BE2C (cell line): ENCODE results near the gene NETO1. TPM values are rescaled to one million over a fixed set of nuclear protein-coding genes. Genes with fewer than 3 reads are reported as not detected.

Source experiments
- DNase-seq: peaks from one replicate; pipeline ENCODE4 v3.0.0-alpha.2; 2020
- H3K27me3 ChIP-seq: fragments of 250-450 bp; sonication (Bioruptor Pico); 2 replicates; pipeline ENCODE4 v1.5.1; 2020; ENCODE audit warnings: mild to moderate bottlenecking
- H3K36me3 ChIP-seq: fragments of 250-450 bp; sonication (Bioruptor Pico); 2 replicates; pipeline ENCODE4 v1.5.1; 2020; ENCODE audit warnings: mild to moderate bottlenecking
- H3K4me1 ChIP-seq: fragments of 250-450 bp; sonication (Bioruptor Pico); 2 replicates; pipeline ENCODE4 v1.5.1; 2020
- H3K4me3 ChIP-seq: 2 replicates; pipeline ENCODE4 v1.5.1; 2011; ENCODE audit warnings: low read depth, low read length
- H3K9me3 ChIP-seq: fragments of 250-450 bp; sonication (Bioruptor Pico); 2 replicates; pipeline ENCODE4 v1.5.1; 2020
- CTCF ChIP-seq: IDR thresholded peaks from 2 replicates; pipeline ENCODE4 v1.5.1; 2012; ENCODE audit warnings: mild to moderate bottlenecking, low read depth, low read length
- polyA plus RNA-seq: library from polyadenylated mRNA; unstranded; fragments of >200 nt; gene quantifications from one replicate; pipeline ENCODE4 v1.2.1, GENCODE V29; 2012; ENCODE audit warnings: low read depth, missing spikeins; ENCODE audit not compliant: insufficient read length, insufficient read depth

Gene NETO1, protein sequence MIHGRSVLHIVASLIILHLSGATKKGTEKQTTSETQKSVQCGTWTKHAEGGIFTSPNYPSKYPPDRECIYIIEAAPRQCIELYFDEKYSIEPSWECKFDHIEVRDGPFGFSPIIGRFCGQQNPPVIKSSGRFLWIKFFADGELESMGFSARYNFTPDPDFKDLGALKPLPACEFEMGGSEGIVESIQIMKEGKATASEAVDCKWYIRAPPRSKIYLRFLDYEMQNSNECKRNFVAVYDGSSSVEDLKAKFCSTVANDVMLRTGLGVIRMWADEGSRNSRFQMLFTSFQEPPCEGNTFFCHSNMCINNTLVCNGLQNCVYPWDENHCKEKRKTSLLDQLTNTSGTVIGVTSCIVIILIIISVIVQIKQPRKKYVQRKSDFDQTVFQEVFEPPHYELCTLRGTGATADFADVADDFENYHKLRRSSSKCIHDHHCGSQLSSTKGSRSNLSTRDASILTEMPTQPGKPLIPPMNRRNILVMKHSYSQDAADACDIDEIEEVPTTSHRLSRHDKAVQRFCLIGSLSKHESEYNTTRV
- polyA plus RNA-seq = not detected

DNA sequence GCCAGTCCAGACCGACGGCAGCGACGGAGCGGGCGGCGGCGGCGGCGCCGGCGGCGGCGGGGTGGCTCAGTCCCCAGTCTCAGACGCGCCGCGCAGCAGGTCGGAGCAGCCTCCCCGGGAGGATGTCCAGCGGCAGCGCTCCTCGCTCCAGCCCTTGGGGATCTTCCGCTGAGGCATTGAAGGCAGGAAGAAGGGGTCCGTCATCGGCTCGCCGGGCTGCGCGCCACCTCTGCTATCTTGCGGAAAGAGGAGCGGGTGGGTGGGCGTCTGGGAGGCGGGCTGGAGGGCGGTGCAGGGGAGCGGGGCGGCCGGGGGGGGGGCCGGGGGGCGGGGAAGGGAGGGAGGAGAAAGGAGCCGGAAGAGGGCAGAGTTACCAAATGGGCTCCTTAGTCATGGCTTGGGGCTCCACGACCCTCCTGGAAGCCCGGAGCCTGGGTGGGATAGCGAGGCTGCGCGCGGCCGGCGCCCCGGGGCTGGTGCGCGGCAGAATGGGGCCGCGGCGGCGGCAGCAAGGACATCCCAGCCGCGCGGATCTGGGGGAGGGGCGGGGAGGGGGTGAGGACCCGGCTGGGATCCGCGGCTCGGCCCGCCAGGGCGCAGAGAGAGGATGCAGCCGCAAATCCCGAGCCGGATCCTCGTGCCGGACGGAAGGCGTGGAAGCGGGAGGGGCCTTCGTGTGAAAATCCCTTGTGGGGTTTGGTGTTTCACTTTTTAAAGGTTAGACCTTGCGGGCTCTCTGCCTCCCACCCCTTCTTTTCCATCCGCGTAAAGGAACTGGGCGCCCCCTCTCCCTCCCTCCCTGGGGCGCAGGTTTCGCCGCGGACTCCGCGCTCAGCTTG lies at the start of gene NETO1:
Gene NETO1 (minus strand): TSS at position 242 of the 839 bp plus-strand sequence. CDS start 696 bp downstream, outside the sequence.
- DNase-seq = no peak
- Histone ChIP-seq H3K27me3 (peaks cover 22% of the 10 kb centered on the region), H3K4me1 (no peaks in the 10 kb centered on the region), H3K9me3 (no peaks in the 10 kb centered on the region), H3K4me3 (no peak within 1 kb of the TSS), H3K36me3 (no peaks in the 10 kb centered on the region)
- TF ChIP-seq CTCF = no peak

GRCh38 chr18:72910045-72910444 lies 42.3 kb upstream of the NETO1 start:
- no peak for TF ChIP-seq CTCF
- no peak for DNase-seq

GRCh38 chr18:72908181-72908580 lies 40.4 kb upstream of the NETO1 start:
- TF ChIP-seq CTCF = no peak
- DNase-seq = no peak
- Histone ChIP-seq H3K9me3 (no peaks in the 10 kb centered on the region), H3K4me1 (no peaks in the 10 kb centered on the region), H3K27me3 (no peaks in the 10 kb centered on the region), H3K4me3 (no peak overlapping the region), H3K36me3 (no peaks in the 10 kb centered on the region)

More at GRCh38 chr18:72910045-72910444, 42.3 kb upstream of the NETO1 start:
- Histone ChIP-seq H3K4me3 (no peak overlapping the region), H3K4me1 (no peaks in the 10 kb centered on the region), H3K9me3 (no peaks in the 10 kb centered on the region), H3K36me3 (no peaks in the 10 kb centered on the region), H3K27me3 (no peaks in the 10 kb centered on the region)

GRCh38 chr18:72903033-72903432 lies 35.2 kb upstream of the NETO1 start:
- DNase-seq = no peak
- H3K27me3 ChIP-seq = no peaks in the 10 kb centered on the region
- H3K9me3 ChIP-seq = no peaks in the 10 kb centered on the region
- no peak overlapping the region for H3K4me3 ChIP-seq
- no peaks in the 10 kb centered on the region for H3K4me1 ChIP-seq
- H3K36me3 ChIP-seq = no peaks in the 10 kb centered on the region
- TF ChIP-seq CTCF = no peak

DNA sequence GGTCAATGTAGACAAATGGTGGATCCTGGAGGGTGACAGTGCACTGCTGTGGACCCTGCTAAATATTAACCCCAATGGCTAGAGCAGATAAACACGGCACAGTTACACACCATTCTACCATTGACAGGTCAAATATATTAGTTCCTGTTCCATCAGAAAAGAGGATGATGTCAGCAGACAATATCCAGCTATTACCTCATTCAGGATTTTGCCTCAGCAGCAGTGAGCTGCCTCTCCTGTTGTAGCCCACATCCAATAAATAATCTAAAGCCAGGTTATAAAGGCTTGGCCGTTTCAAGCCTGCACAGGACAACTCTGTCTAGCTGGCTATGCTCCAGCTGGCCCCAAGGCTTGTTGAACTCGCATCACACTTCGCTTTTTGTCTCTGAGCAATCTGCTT lies 31.6 kb upstream of the NETO1 start:
- no peak for TF ChIP-seq CTCF
- H3K27me3 ChIP-seq = no peaks in the 10 kb centered on the region
- H3K36me3 ChIP-seq = no peaks in the 10 kb centered on the region
- H3K9me3 ChIP-seq = no peaks in the 10 kb centered on the region
- no peak for DNase-seq
- no peaks in the 10 kb centered on the region for H3K4me1 ChIP-seq
- no peak overlapping the region for H3K4me3 ChIP-seq
